Lower leg skin (tissue), 4 donors: ENCODE measurements around the gene ENOX1. TPM values are rescaled to one million over a fixed set of nuclear protein-coding genes. Genes with fewer than 3 reads are reported as not detected.

Experiments used
- DNase-seq, 2 donors: peaks; one replicate each; pipeline ENCODE4 v3.0.0-alpha.2; 2019; ENCODE audit warnings: low spot score in 2 of 2
- H3K4me3 ChIP-seq: fragments of 200-600 bp; sonication (generic); 2 replicates; pipeline ENCODE4 v1.5.1; 2017; ENCODE audit warnings: mild to moderate bottlenecking, low read depth; ENCODE audit not compliant: poor library complexity, severe bottlenecking
- POLR2A ChIP-seq, 2 donors: fragments of 450-650 bp; IDR thresholded peaks; one replicate each; pipeline ENCODE4 v1.6.1; 2016 to 2017; ENCODE audit warnings: antibody characterized with exemption in 2 of 2, mild to moderate bottlenecking in 1 of 2, moderate library complexity in 1 of 2
- WGBS, 2 donors: methylation state at CpG; one replicate each; pipeline ENCODE4 v1.1.5; 2018; 5-methylcytosine and 5-hydroxymethylcytosine counted together
- intact Hi-C: fragments of 100-400 bp; cut with DNase I; formaldehyde crosslinking; loops from one replicate; pipeline ENCODE4 v1.15.0; 2023; ENCODE audit warnings: low total_unique reads
- total RNA-seq, 4 donors: library from RNA; depleted of rRNA; stranded (reverse); fragments of >200 nt; gene quantifications; one replicate each; pipeline ENCODE4 v1.1.0, GENCODE V29; 2016
- TF ChIP-seq, protein P1 (sequence below), 3 donors: fragments of 450-650 bp; IDR thresholded peaks; one replicate each; pipeline ENCODE4 v1.5.1; 2016; ENCODE audit warnings: antibody characterized with exemption in 3 of 3, mild to moderate bottlenecking in 3 of 3, moderate library complexity in 2 of 3

The ENOX1 gene
- total RNA-seq, 4 donors from 2014 or later = 0.11 to 0.52 (median 0.30) TPM

DNA sequence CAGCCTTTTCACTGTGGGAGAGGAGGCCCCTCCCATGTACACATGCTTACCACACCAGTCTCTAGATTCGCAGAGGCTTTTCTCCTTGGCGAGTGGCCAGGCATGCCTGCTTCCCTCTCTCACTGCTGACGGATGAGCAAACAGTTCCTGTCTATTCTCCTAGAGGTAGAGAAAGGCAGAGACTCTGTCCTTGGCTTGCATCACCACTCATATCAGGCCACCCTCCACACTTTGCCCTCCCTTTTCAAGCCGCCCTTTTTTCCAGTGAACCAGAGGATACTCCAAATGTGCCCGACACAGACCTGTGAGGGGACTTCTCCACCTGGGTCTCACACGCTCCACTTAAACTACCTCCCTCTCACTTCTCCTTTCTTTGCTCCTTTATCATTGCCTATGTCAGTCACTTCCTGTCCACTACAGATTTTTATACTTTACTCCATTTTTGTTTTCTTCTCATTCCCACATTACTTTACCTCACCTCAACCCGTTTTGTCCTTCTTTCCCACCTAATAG, 478.8 kb downstream of the ENOX1 start:
- peak; percentile 75 to 94 for DNase-seq
- no peak for TF ChIP-seq POLR2A (IDR thresholded peaks at IDR 0.05)
- TF ChIP-seq, protein P1, sequence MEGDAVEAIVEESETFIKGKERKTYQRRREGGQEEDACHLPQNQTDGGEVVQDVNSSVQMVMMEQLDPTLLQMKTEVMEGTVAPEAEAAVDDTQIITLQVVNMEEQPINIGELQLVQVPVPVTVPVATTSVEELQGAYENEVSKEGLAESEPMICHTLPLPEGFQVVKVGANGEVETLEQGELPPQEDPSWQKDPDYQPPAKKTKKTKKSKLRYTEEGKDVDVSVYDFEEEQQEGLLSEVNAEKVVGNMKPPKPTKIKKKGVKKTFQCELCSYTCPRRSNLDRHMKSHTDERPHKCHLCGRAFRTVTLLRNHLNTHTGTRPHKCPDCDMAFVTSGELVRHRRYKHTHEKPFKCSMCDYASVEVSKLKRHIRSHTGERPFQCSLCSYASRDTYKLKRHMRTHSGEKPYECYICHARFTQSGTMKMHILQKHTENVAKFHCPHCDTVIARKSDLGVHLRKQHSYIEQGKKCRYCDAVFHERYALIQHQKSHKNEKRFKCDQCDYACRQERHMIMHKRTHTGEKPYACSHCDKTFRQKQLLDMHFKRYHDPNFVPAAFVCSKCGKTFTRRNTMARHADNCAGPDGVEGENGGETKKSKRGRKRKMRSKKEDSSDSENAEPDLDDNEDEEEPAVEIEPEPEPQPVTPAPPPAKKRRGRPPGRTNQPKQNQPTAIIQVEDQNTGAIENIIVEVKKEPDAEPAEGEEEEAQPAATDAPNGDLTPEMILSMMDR (IDR thresholded peaks at IDR 0.05) = no peak
- intact Hi-C loops = no loop called here
- H3K4me3 ChIP-seq = no peak overlapping the region
- WGBS, 2 donors = 40 to 44% methylated on average over 7 of the region's 7 CpGs

DNA sequence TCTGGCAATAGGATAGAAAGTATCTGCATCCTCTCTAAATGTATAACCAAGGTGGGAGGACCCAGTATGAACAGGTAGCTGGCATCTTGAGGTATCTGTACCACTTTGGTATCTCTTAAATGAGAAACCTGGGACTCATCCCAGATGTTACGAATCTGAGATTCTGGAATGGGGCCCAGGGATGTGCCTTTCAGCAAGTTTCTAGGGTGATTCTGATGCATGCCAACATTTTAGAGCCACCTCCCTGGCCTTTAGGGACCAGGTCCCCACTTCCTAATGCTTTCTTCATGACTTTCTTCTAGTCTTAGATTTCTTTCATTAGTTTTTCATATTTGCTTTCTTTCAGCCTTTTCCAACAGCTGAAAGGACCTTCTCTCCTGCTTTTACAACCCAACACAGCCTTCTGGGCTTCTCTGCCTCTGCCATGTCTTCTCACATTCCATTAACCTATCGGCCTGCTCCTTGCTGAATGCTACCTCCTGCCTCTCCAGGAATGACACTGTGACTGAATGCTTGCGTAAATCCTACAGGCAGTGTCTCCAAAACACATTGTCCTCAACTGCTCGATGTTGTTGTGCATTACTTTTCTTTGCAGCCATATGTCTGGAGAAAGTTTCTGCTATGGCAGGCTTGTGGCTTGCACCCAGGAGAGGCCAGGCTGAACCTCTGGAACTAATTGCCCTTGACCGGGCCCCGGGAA, 479.4 kb downstream of the ENOX1 start:
- 27 to 32% methylated on average over 6 of the region's 6 CpGs for WGBS, 2 donors
- no peak overlapping the region for H3K4me3 ChIP-seq
- TF ChIP-seq, protein P1 (IDR thresholded peaks at IDR 0.05) = no peak
- TF ChIP-seq POLR2A (IDR thresholded peaks at IDR 0.05) = no peak
- no peak for DNase-seq
- intact Hi-C loops = no loop called here

DNA sequence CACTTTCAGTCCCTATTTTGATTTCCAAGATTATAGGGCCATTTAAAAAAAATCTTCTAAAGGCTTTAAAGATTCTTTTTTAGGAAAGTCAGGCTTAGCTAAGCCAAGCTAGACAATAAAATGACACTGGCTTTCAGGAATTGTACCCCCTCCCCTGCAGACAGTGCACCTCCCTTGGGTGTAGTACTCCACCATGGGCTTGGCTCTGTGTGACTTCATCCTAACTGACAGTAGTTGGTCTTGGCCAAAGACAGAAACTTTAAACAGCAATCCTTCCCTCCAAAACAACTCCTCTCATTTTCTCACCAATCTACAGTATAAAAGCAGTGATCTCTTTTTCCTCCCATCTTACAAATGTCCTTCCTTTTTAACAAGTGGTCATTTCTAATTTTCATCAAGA, 480.4 kb downstream of the ENOX1 start:
- no peak for DNase-seq
- TF ChIP-seq POLR2A (IDR thresholded peaks at IDR 0.05) = no peak
- TF ChIP-seq, protein P1 (IDR thresholded peaks at IDR 0.05) = no peak
- intact Hi-C loops = no loop called here
- no peak overlapping the region for H3K4me3 ChIP-seq

DNA sequence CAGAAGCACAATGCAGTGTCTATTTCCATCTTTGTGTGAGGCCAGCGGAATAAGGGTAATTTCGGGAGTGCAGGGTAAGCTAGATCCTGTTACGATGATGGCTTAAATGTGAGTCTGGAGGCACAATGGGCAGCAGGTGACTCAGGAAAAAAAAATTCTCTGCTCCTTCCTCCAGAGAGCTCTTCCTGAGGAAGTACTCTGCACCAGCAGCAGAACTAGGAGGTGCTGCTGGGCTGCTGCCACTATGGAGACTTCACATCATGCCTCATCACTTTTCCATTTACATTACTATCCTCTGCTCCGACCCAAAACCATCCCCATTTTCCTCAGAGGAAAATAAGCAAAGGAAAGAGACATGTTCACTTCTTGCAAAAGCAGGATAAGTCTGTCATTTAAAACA, 481.4 kb downstream of the ENOX1 start:
- intact Hi-C loops = no loop called here
- 37 to 40% methylated on average over 4 of the region's 4 CpGs for WGBS, 2 donors
- no peak for TF ChIP-seq POLR2A (IDR thresholded peaks at IDR 0.05)
- TF ChIP-seq, protein P1 (IDR thresholded peaks at IDR 0.05) = no peak

DNA sequence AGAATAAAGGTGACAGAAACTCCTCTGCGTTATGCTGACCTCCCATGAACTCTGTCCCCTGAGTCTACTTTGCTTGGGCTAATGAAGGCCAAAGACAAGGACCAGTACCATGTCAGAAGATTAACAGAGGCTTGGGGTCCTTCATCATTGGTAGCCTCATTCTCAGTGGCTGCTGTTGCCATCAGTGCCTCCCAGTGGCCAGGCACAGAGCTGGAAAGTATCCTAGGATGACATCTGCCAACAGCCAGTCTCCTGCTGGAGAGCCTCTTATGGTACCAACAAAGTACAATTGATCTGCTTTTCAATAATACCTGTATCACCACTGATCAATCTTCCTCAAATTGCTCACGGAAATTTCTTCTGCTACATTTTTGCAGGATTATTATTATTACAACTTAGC, 481.8 kb downstream of the ENOX1 start:
- intact Hi-C loops = no loop called here
- H3K4me3 ChIP-seq = no peak overlapping the region
- DNase-seq = no peak
- TF ChIP-seq, protein P1 (IDR thresholded peaks at IDR 0.05) = no peak
- TF ChIP-seq POLR2A (IDR thresholded peaks at IDR 0.05) = no peak
- 45 to 47% methylated on average over 2 of the region's 2 CpGs for WGBS, 2 donors

More for the DNA sequence above, 481.4 kb downstream of the ENOX1 start:
- DNase-seq = no peak
- no peak overlapping the region for H3K4me3 ChIP-seq

DNA sequence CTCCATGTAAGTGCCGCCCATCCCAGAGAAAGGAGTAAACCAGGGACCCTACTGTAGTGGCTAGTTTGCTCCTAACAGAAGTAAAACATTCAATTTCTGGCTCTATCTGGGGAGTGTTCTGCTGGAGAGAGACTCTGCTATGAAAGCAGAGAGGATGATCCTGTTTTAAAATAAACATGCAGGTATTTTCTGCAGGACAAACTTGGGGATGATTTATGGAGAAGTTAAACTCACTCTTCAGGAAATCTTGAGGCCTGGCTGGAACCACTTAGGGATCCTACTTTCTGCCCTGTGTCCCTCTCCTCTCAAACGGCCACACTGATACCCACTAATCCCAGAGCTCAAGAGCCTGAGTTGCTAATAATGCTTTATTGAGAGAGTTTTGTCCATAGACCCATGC, 482.3 kb downstream of the ENOX1 start:
- no peak for DNase-seq
- intact Hi-C loops = no loop called here
- no peak overlapping the region for H3K4me3 ChIP-seq
- TF ChIP-seq, protein P1 (IDR thresholded peaks at IDR 0.05) = no peak
- no peak for TF ChIP-seq POLR2A (IDR thresholded peaks at IDR 0.05)
- 89 to 90% methylated on average over 2 of the region's 2 CpGs for WGBS, 2 donors
